Keratinocyte (primary cell): ENCODE results near the gene SREK1IP1.

Source experiments
- CTCF ChIP-seq, 3 experiments: IDR thresholded peaks in 1 of 3; conservative IDR thresholded peaks in 1 of 3; optimal IDR thresholded peaks in 1 of 3; 2 replicates in 2 of 3; 3 replicates in 1 of 3; pipeline versions ENCODE3 to v1.5.1; 2011; ENCODE audit warnings: low read length in 3 of 3, mild to moderate bottlenecking in 3 of 3, moderate library complexity in 2 of 3, control low read depth in 1 of 3, inconsistent platforms in 1 of 3; ENCODE audit not compliant: insufficient read depth in 2 of 3; ENCODE audit errors: extremely low read depth in 1 of 3
- EZH2 ChIP-seq: IDR thresholded peaks from one replicate; pipeline ENCODE4 v1.6.1; 2012; ENCODE audit warnings: inconsistent platforms, mild to moderate bottlenecking, low read length, moderate library complexity

- no peak for TF ChIP-seq CTCF (optimal IDR thresholded peaks at IDR 0.05 in 1 of 3, IDR thresholded peaks at IDR 0.05 in 1 of 3, conservative IDR thresholded peaks at IDR 0.05 in 1 of 3; ENCODE audit: extremely low read depth in 1 of 3, insufficient read depth in 2 of 3, low read length in 3 of 3)
- TF ChIP-seq EZH2: no peak
Measured at GRCh38 chr5:64746446-64746845, 22.0 kb downstream of the SREK1IP1 start.
